AG04450 (cell line): ENCODE data around the gene CLDN18. TPM values are rescaled to one million over a fixed set of nuclear protein-coding genes. Genes with fewer than 3 reads are reported as not detected.

ENCODE experiments used
- CTCF ChIA-PET: fragments of 300-600, 350-600 bp; formaldehyde crosslinking; extraction: SDS; loops from one replicate; lab custom pipeline; 2022; ENCODE audit warnings: antibody characterized with exemption, inconsistent platforms; lab: Charles Lee
- POLR2A ChIA-PET: fragments of 350-600 bp; formaldehyde crosslinking; extraction: SDS; loops from one replicate; lab custom pipeline; 2021; ENCODE audit warnings: antibody characterized with exemption, inconsistent platforms; lab: Yijun Ruan, JAX
- DNase-seq: peaks from one replicate; pipeline ENCODE4 v3.0.0-alpha.2; 2011; ENCODE audit warnings: low read depth, low spot score
- H3K27ac ChIP-seq: one replicate; pipeline ENCODE4 v1.5.1; 2012; ENCODE audit warnings: low read depth, low read length, control low read depth
- H3K27me3 ChIP-seq: one replicate; pipeline ENCODE4 v1.6.0; 2012; ENCODE audit warnings: low read length; ENCODE audit not compliant: control insufficient read depth, insufficient read depth
- H3K4me3 ChIP-seq: 2 replicates; pipeline ENCODE4 v1.5.1; 2011; ENCODE audit warnings: mild to moderate bottlenecking, low read depth, low read length, control low read depth
- H3K9me3 ChIP-seq: 2 replicates; pipeline ENCODE4 v1.5.1; 2012; ENCODE audit warnings: low read length; ENCODE audit not compliant: control insufficient read depth, insufficient read depth
- CTCF ChIP-seq: IDR thresholded peaks from 2 replicates; pipeline ENCODE4 v1.5.1; 2011; ENCODE audit warnings: low read depth, low read length, control low read depth, inconsistent platforms
- polyA plus RNA-seq: library from polyadenylated mRNA; depleted of rRNA; stranded (reverse); fragments of >200 nt; gene quantifications from 2 replicates; pipeline ENCODE4 v1.2.3, GENCODE V29; 2011

Gene CLDN18
- polyA plus RNA-seq, 1 experiment: not detected

GRCh38 chr3:137972396-137972795 lies 37.6 kb upstream of the CLDN18 start:
- H3K4me3 ChIP-seq: no peak overlapping the region
- ChIA-PET CTCF (interaction anchor here (1.3 to 2.5 kb wide), 4 partner anchors 28 to 940 kb away, joined by 4 to 35 read pairs (median 9); no protein-coding TSS in a partner anchor), POLR2A (no interaction called here)
- no peak for DNase-seq
- no peaks in the 10 kb centered on the region for H3K9me3 ChIP-seq
- no peak for TF ChIP-seq CTCF
- peaks cover 8% of the 10 kb centered on the region for H3K27me3 ChIP-seq
- no peak overlapping the region for H3K27ac ChIP-seq

- Histone ChIP-seq H3K27me3 (peaks cover 5% of the 10 kb centered on the region), H3K4me3 (no peak overlapping the region), H3K27ac (no peak overlapping the region), H3K9me3 (peaks cover 2% of the 10 kb centered on the region; the same call in 1 of the 2 replicates)
- ChIA-PET POLR2A (no interaction called here), CTCF (no interaction called here)
- no peak for DNase-seq
- TF ChIP-seq CTCF: no peak
These were observed 31.6 kb upstream of the CLDN18 start for GRCh38 chr3:137978328-137978727.

- H3K9me3 ChIP-seq: no peaks in the 10 kb centered on the region
- H3K27ac ChIP-seq: no peak overlapping the region
- DNase-seq: no peak
- ChIA-PET CTCF (no interaction called here), POLR2A (no interaction called here)
- no peaks in the 10 kb centered on the region for H3K27me3 ChIP-seq
- H3K4me3 ChIP-seq: no peak overlapping the region
- TF ChIP-seq CTCF: no peak
These were observed 22.2 kb upstream of the CLDN18 start for GRCh38 chr3:137987723-137988122.

GRCh38 chr3:137988152-137988551 lies 21.8 kb upstream of the CLDN18 start:
- POLR2A ChIA-PET: no interaction called here
- TF ChIP-seq CTCF: no peak
- CTCF ChIA-PET: interaction anchor here (0.6 kb wide), 1 partner anchor 43 kb away, joined by 4 read pairs; no protein-coding TSS in a partner anchor

GRCh38 chr3:137988982-137989381 lies 21.0 kb upstream of the CLDN18 start:
- ChIA-PET CTCF (no interaction called here), POLR2A (no interaction called here)
- no peaks in the 10 kb centered on the region for H3K9me3 ChIP-seq
- no peak for DNase-seq
- no peak for TF ChIP-seq CTCF
- no peaks in the 10 kb centered on the region for H3K27me3 ChIP-seq
- no peak overlapping the region for H3K27ac ChIP-seq
- H3K4me3 ChIP-seq: no peak overlapping the region

More at GRCh38 chr3:137988152-137988551, 21.8 kb upstream of the CLDN18 start:
- Histone ChIP-seq H3K27me3 (no peaks in the 10 kb centered on the region), H3K9me3 (no peaks in the 10 kb centered on the region), H3K27ac (no peak overlapping the region), H3K4me3 (no peak overlapping the region)
- DNase-seq: no peak
